ENCODE measurements around the gene RPUSD4. TPM values are rescaled to one million over a fixed set of nuclear protein-coding genes. Genes with fewer than 3 reads are reported as not detected.

Gene RPUSD4
- polyA plus RNA-seq, 1 of the 3 experiments (the other 2 are of a cell fraction), result 18.0 TPM

GRCh38 chr11:126232683-126233082, 21.2 kb upstream of the RPUSD4 start:
- H3K4me3 ChIP-seq (ENCODE audit: low read depth in 2 of 2, low read length in 1 of 2), result no peak overlapping the region
- 96% methylated on average over 3 of the region's 3 CpGs for WGBS (ENCODE audit: low lambda C conversion rate)
- 0 out of 2 replicates have a peak, but pooled peaks cover 5% of the 10 kb centered on the region for H4K20me1 ChIP-seq (ENCODE audit: insufficient read depth)
- DNase-seq, result no peak
- no peak overlapping the region for H3K4me2 ChIP-seq
- peaks cover 23% of the 10 kb centered on the region for H3F3A ChIP-seq (replicated peaks; ENCODE audit: insufficient read depth)
- TF ChIP-seq FOXJ3 (CRISPR knock-in tag; IDR thresholded peaks at IDR 0.05) (no peak), POLR2AphosphoS5 (IDR thresholded peaks at IDR 0.05; ENCODE audit: low read depth, low read length) (no peak), GABPA (IDR thresholded peaks at IDR 0.05; ENCODE audit: low read depth) (no peak), JUND (IDR thresholded peaks at IDR 0.05) (no peak), MXI1 (IDR thresholded peaks at IDR 0.05; ENCODE audit: low read depth, low read length) (no peak), ZBTB33 (IDR thresholded peaks at IDR 0.05; ENCODE audit: borderline replicate concordance, low read depth) (no peak), NRF1 (IDR thresholded peaks at IDR 0.05; ENCODE audit: low read depth, low read length) (no peak), RFX5 (IDR thresholded peaks at IDR 0.05; ENCODE audit: low read length) (no peak), YY1 (IDR thresholded peaks at IDR 0.05; ENCODE audit: low read depth) (no peak), TAF1 (IDR thresholded peaks at IDR 0.05; ENCODE audit: borderline replicate concordance, low read depth, low read length) (no peak), FOSL2 (IDR thresholded peaks at IDR 0.05; ENCODE audit: borderline replicate concordance, low read depth) (no peak), REST (IDR thresholded peaks at IDR 0.05; ENCODE audit: low read depth, low read length) (no peak), ELF1 (IDR thresholded peaks at IDR 0.05) (no peak), MAX (IDR thresholded peaks at IDR 0.05; ENCODE audit: low read depth) (no peak), PBX3 (IDR thresholded peaks at IDR 0.05) (no peak), IRF3 (IDR thresholded peaks at IDR 0.05; ENCODE audit: low read depth, low read length) (no peak), NFIC (IDR thresholded peaks at IDR 0.05; ENCODE audit: borderline replicate concordance) (no peak), CTCF (IDR thresholded peaks at IDR 0.05) (no peak), EZH2phosphoT487 (IDR thresholded peaks at IDR 0.05; ENCODE audit: borderline replicate concordance, low read depth) (no peak)
- no peaks in the 10 kb centered on the region for H3K9me2 ChIP-seq
- ChIA-PET CTCF (no interaction called here), POLR2A (no interaction called here)
- peaks cover 16% of the 10 kb centered on the region for H3K79me2 ChIP-seq (ENCODE audit: insufficient read depth)
- peaks cover 7 to 26% of the 10 kb centered on the region in 2 experiments for H3K36me3 ChIP-seq (replicated peaks in 1 of 2; ENCODE audit: control insufficient read depth in 1 of 2, insufficient read depth in 2 of 2, low read length in 1 of 2)
- H3K9ac ChIP-seq, result no peak overlapping the region
- H3K4me1 ChIP-seq (ENCODE audit: control insufficient read depth in 1 of 2, insufficient read depth in 2 of 2, low read depth in 1 of 2, low read length in 1 of 2), result peaks cover 2 to 29% of the 10 kb centered on the region in 2 experiments; a peak in 3 of 4 replicates
- H3K27ac ChIP-seq (ENCODE audit: low read depth in 2 of 2, low read length in 1 of 2), result no peak overlapping the region
- H3K9me3 ChIP-seq, result no peaks in the 10 kb centered on the region
- H2AFZ ChIP-seq (ENCODE audit: low read depth), result no peak overlapping the region
- no peaks in the 10 kb centered on the region for H3K27me3 ChIP-seq (ENCODE audit: insufficient read depth)

Data from SK-N-SH (cell line).